HepG2 (cell line): ENCODE results near the gene MADCAM1. TPM values are rescaled to one million over a fixed set of nuclear protein-coding genes. Genes with fewer than 3 reads are reported as not detected.
A peak's percentile ranks its signal among the peaks of the same experiment; 100 is the strongest.

Source experiments
- ATAC-seq: fragments of 200-7000 bp; cut with Tn5 transposase; 3 replicates; pipeline ENCODE4 v1.9.1; 2020; ENCODE audit warnings: mild to moderate bottlenecking, moderate library complexity
- BruUV-seq: library from RNA; stranded (reverse); fragments of 400-500 nt; replicated peaks from 2 replicates; lab custom pipeline; 2021; lab: Mats Ljungman, UMichigan
- CTCF ChIA-PET: fragments of 300-600 bp; formaldehyde crosslinking; extraction: SDS; loops from one replicate; lab custom pipeline; 2021; ENCODE audit warnings: low total read pairs, inconsistent platforms, low intra/inter-chr PET ratio; lab: Yijun Ruan, JAX
- POLR2A ChIA-PET: fragments of 350-600 bp; sonication (Branson Sonifier 250); formaldehyde crosslinking; loops from one replicate; lab custom pipeline; 2020; ENCODE audit warnings: antibody characterized with exemption, inconsistent platforms; lab: Yijun Ruan, JAX
- DNase-seq: peaks from one replicate; pipeline ENCODE4 v3.0.0-alpha.2; 2015; ENCODE audit warnings: low spot score
- FAIRE-seq: peaks from 3 replicates; lab custom pipeline; 2011; peaks lifted over from hg19 to GRCh38; lab: Jason Lieb, UNC
- H2AFZ ChIP-seq: one replicate; pipeline ENCODE4 v1.6.1; 2011; ENCODE audit warnings: low read length, inconsistent platforms
- H3K27ac ChIP-seq: fragments of 300-600 bp; 3 replicates; pipeline ENCODE4 v1.8.0; 2011; ENCODE audit warnings: mixed run types, mild to moderate bottlenecking, mixed read lengths, low read length, inconsistent platforms; ENCODE audit not compliant: insufficient read depth; ENCODE audit errors: extremely low read length
- H3K27me3 ChIP-seq, 2 experiments: fragments of 200-600 bp in 1 of 2; 2 replicates in 1 of 2; 3 replicates in 1 of 2; pipeline versions ENCODE4 v1.6.0 to v1.8.0; 2011; ENCODE audit warnings: low read length in 2 of 2, mild to moderate bottlenecking in 2 of 2, moderate library complexity in 2 of 2, inconsistent platforms in 1 of 2; ENCODE audit not compliant: insufficient read depth in 2 of 2, control insufficient read depth in 1 of 2
- H3K36me3 ChIP-seq, 2 experiments: fragments of 200-600 bp in 1 of 2; replicated peaks in 1 of 2; 2 replicates in 1 of 2; 3 replicates in 1 of 2; pipeline versions ENCODE4 v1.5.1 to v1.8.0; 2011; ENCODE audit warnings: low read length in 2 of 2, inconsistent platforms in 1 of 2; ENCODE audit not compliant: insufficient read depth in 2 of 2, control insufficient read depth in 1 of 2
- H3K4me1 ChIP-seq: 2 replicates; pipeline ENCODE4 v1.5.1; 2012; ENCODE audit warnings: low read length, inconsistent platforms; ENCODE audit not compliant: insufficient read depth
- H3K4me2 ChIP-seq: 2 replicates; pipeline ENCODE4 v1.6.0; 2011; ENCODE audit warnings: low read depth, low read length, inconsistent platforms
- H3K4me3 ChIP-seq, 3 experiments: fragments of 200-600 bp in 1 of 3; sonication (generic), shearing (Covaris generic) in 1 of 3; replicated peaks in 1 of 3; 2 replicates each; pipeline ENCODE4 v1.5.1; 2011 to 2016; ENCODE audit warnings: low read length in 3 of 3, inconsistent platforms in 2 of 3, low read depth in 2 of 3, mild to moderate bottlenecking in 2 of 3, control low read depth in 1 of 3, mixed read lengths in 1 of 3; ENCODE audit not compliant: insufficient read depth in 1 of 3
- H3K79me2 ChIP-seq: one replicate; pipeline ENCODE4 v1.6.1; 2011; ENCODE audit warnings: low read length, inconsistent platforms; ENCODE audit not compliant: insufficient read depth
- H3K9ac ChIP-seq: 2 replicates; pipeline ENCODE4 v1.6.0; 2011; ENCODE audit warnings: mild to moderate bottlenecking, low read depth, low read length, inconsistent platforms; ENCODE audit not compliant: insufficient read depth
- H3K9me3 ChIP-seq: 2 replicates; pipeline ENCODE4 v1.5.1; 2012; ENCODE audit warnings: mild to moderate bottlenecking, low read length
- H4K20me1 ChIP-seq: 2 replicates; pipeline ENCODE4 v1.6.0; 2011; ENCODE audit warnings: inconsistent platforms, mild to moderate bottlenecking, low read length, moderate library complexity; ENCODE audit not compliant: insufficient read depth
- ELF3 ChIP-seq: IDR thresholded peaks from 2 replicates; pipeline ENCODE4 v1.6.1; 2016; ENCODE audit warnings: missing genetic modification reagents, missing compliant biosample characterization
- HDAC1 ChIP-seq: sonication (generic); formaldehyde crosslinking; IDR thresholded peaks from 2 replicates; pipeline ENCODE4 v1.5.1; 2020; ENCODE audit warnings: mild to moderate bottlenecking, missing genetic modification reagents
- HNF1A ChIP-seq, 2 experiments: sonication (generic) in 1 of 2; formaldehyde crosslinking in 1 of 2; IDR thresholded peaks; 2 replicates each; pipeline versions ENCODE4 v1.4.0 to v1.6.1; 2016 to 2020; ENCODE audit warnings: borderline replicate concordance in 1 of 2, low read depth in 1 of 2, mild to moderate bottlenecking in 1 of 2, missing genetic modification reagents in 1 of 2
- IKZF4 ChIP-seq: sonication (generic); formaldehyde crosslinking; IDR thresholded peaks from 2 replicates; pipeline ENCODE4 v1.5.1; 2020; ENCODE audit warnings: borderline replicate concordance, mild to moderate bottlenecking, low read depth, missing genetic modification reagents; ENCODE audit errors: not compliant biosample characterization
- JUNB ChIP-seq: sonication (generic); formaldehyde crosslinking; IDR thresholded peaks from 2 replicates; pipeline ENCODE4 v1.8.0; 2022; ENCODE audit warnings: missing genetic modification reagents, mild to moderate bottlenecking, borderline replicate concordance
- KAT7 ChIP-seq: IDR thresholded peaks from 2 replicates; pipeline ENCODE4 v1.6.1; 2018; ENCODE audit warnings: borderline replicate concordance, missing compliant biosample characterization
- MNT ChIP-seq: fragments of 450-650 bp; IDR thresholded peaks from 2 replicates; pipeline ENCODE4 v1.6.1; 2016
- MXI1 ChIP-seq: IDR thresholded peaks from 3 replicates; pipeline ENCODE4 v1.6.1; 2012; ENCODE audit warnings: low read depth, low read length, inconsistent platforms, borderline replicate concordance
- TEAD3 ChIP-seq: optimal IDR thresholded peaks from 2 replicates; pipeline ENCODE3; 2016; ENCODE audit warnings: borderline replicate concordance
- ZBTB8A ChIP-seq: sonication (generic); formaldehyde crosslinking; IDR thresholded peaks from 2 replicates; pipeline ENCODE4 v1.4.0; 2020; ENCODE audit warnings: mild to moderate bottlenecking, low read depth, missing genetic modification reagents, borderline replicate concordance
- ZEB1 ChIP-seq: IDR thresholded peaks from 2 replicates; pipeline ENCODE4 v1.6.1; 2012; ENCODE audit warnings: mild to moderate bottlenecking, low read depth, inconsistent platforms; ENCODE audit not compliant: insufficient replicate concordance
- ZFP82 ChIP-seq: sonication (generic); formaldehyde crosslinking; IDR thresholded peaks from 2 replicates; pipeline ENCODE4 v1.5.1; 2020; ENCODE audit warnings: mild to moderate bottlenecking, missing genetic modification reagents, borderline replicate concordance
- ZGPAT ChIP-seq: IDR thresholded peaks from 2 replicates; pipeline ENCODE4 v1.6.1; 2016; ENCODE audit warnings: mild to moderate bottlenecking
- ZNF558 ChIP-seq: sonication (generic); formaldehyde crosslinking; IDR thresholded peaks from 2 replicates; pipeline ENCODE4 v1.9.0; 2022; ENCODE audit warnings: mild to moderate bottlenecking, missing genetic modification reagents, borderline replicate concordance
- ZNF670 ChIP-seq: sonication (generic); formaldehyde crosslinking; IDR thresholded peaks from 2 replicates; pipeline ENCODE4 v1.8.0; 2022; ENCODE audit warnings: mild to moderate bottlenecking, missing genetic modification reagents, borderline replicate concordance
- WGBS: methylation state at CpG from one replicate; pipeline ENCODE4 v1.1.6; 2017; ENCODE audit warnings: low lambda C conversion rate; 5-methylcytosine and 5-hydroxymethylcytosine counted together
- in situ Hi-C: cut with HindIII; loops from 2 replicates; pipeline ENCODE4 v1.10.0; 2017; ENCODE audit warnings: low pct_unique_long_range_greater_than_20kb; ENCODE audit not compliant: extremely low pct_ligation_motif_present
- intact Hi-C: fragments of 100-400 bp; cut with micrococcal nuclease; formaldehyde crosslinking; loops from one replicate; pipeline ENCODE4 v1.10.0; 2022; ENCODE audit not compliant: unreplicated experiment
- polyA plus RNA-seq, 8 experiments: library from polyadenylated mRNA; depleted of rRNA in 3 of 8; stranded (reverse) in 7 of 8; unstranded in 1 of 8; fragments of >200 nt; fragmentation: Illumina TruSeq in 4 of 8; extraction: Trizol in 4 of 8; gene quantifications; 2 replicates each; pipeline versions ENCODE4 v1.2.1 to v1.2.3, GENCODE V29; 2011 to 2016; ENCODE audit warnings: low read depth in 4 of 8, missing spikeins in 1 of 8, mixed read lengths in 1 of 8; ENCODE audit not compliant: insufficient read depth in 1 of 8
- total RNA-seq, 5 experiments: library from RNA; depleted of rRNA; stranded (reverse); fragments of >200 nt; fragmentation: Illumina TruSeq; extraction: Trizol; gene quantifications; 2 replicates each; pipeline ENCODE4 v1.2.3, GENCODE V29; 2016; ENCODE audit warnings: low read depth in 1 of 5

Gene MADCAM1
- total and polyA plus RNA-seq, 2 of the 13 experiments (the other 11 are each of a cell fraction or from before 2014, with no cell fraction given), result 0.29 to 0.33 TPM

GRCh38 chr19:459724-460511 is 36.4 kb upstream of the MADCAM1 start:
- intact Hi-C loops, result no loop called here
- Histone ChIP-seq H3K79me2 (no peaks in the 10 kb centered on the region), H3K36me3 (no peaks in the 10 kb centered on the region; a peak in 1 of 5 replicates), H3K4me3 (peak overlapping the region; percentile 69 to 84 (median 81)), H4K20me1 (peaks cover 26% of the 10 kb centered on the region; the same call in 1 of the 2 replicates), H3K9me3 (no peaks in the 10 kb centered on the region), H3K9ac (peak overlapping the region; percentile 74), H2AFZ (no peak overlapping the region), H3K27me3 (peaks cover 1 to 5% of the 10 kb centered on the region in 2 experiments; a peak in 2 of 5 replicates), H3K4me2 (peak overlapping the region; percentile 89), H3K4me1 (peaks cover 50% of the 10 kb centered on the region), H3K27ac (peak overlapping the region; percentile 55)
- POLR2A ChIA-PET, result interaction anchor here (1.0 kb wide), 1 partner anchor 47 kb away, joined by 5 read pairs; no protein-coding TSS in a partner anchor
- peak; percentile 25 for ATAC-seq
- FAIRE-seq, result no peak
- CTCF ChIA-PET, result no interaction called here
- 0% methylated on average over 2 of the region's 66 CpGs for WGBS
- in situ Hi-C loops, result no loop called here
- BruUV-seq, result TSS peak; percentile 82
- DNase-seq, result peak; percentile 59
- TF ChIP-seq ZBTB8A (CRISPR knock-in tag) (no peak), IKZF4 (peak; percentile 29), ZFP82 (CRISPR knock-in tag) (no peak), ELF3 (0 out of 2 replicates have a peak, but pooled peaks have one; percentile 26), HDAC1 (CRISPR knock-in tag) (peak; percentile 35; the same call in 1 of the 2 replicates), MXI1 (peak; percentile 25; the same call in 1 of the 3 replicates), MNT (no peak), TEAD3 (CRISPR knock-in tag) (peak; percentile 24), HNF1A (IDR thresholded peaks at IDR 0.05; ENCODE audit: low read depth) (no peak), HNF1A (CRISPR knock-in tag; IDR thresholded peaks at IDR 0.05; ENCODE audit: borderline replicate concordance) (peak; percentile 11; the same call in 1 of the 2 replicates), JUNB (no peak), KAT7 (CRISPR knock-in tag) (0 out of 2 replicates have a peak, but pooled peaks have one; percentile 30), ZEB1 (no peak), ZGPAT (peak; percentile 67; the same call in 1 of the 2 replicates), ZNF558 (CRISPR knock-in tag) (peak; percentile 32; the same call in 1 of the 2 replicates), ZNF670 (CRISPR knock-in tag) (no peak)
